ENCODE data around the gene PDE4D.

- TF ChIP-seq CTCF (IDR thresholded peaks at IDR 0.05; ENCODE audit: extremely low read depth in 1 of 2, insufficient read depth in 1 of 2, low read depth in 1 of 2, low read length in 2 of 2) (no peak), POLR2AphosphoS5 (IDR thresholded peaks at IDR 0.05; ENCODE audit: insufficient read depth, low read depth, low read length) (no peak), MAX (IDR thresholded peaks at IDR 0.05; ENCODE audit: insufficient read depth, insufficient read length) (no peak), POLR2A (IDR thresholded peaks at IDR 0.05; ENCODE audit: low read depth, low read length) (no peak), EZH2 (IDR thresholded peaks at IDR 0.05; ENCODE audit: borderline replicate concordance, low read depth, low read length, severe bottlenecking) (no peak)
Measured at GRCh38 chr5:58968350-58968749, 925.2 kb downstream of the PDE4D start.

All from endothelial cell of umbilical vein (primary cell).